KMS-11 (cell line): Measurements from ENCODE around the gene DAZAP1.

Source experiments
- H2AFZ ChIP-seq: fragments of 200-600 bp; sonication (generic); 2 replicates; pipeline ENCODE4 v1.6.1; 2016; ENCODE audit warnings: antibody characterized with exemption, mixed run types, low read depth
- H3K27ac ChIP-seq: fragments of 200-600 bp; sonication (generic); 2 replicates; pipeline ENCODE4 v1.6.1; 2016; ENCODE audit warnings: mild to moderate bottlenecking, mixed run types
- H3K27me3 ChIP-seq: fragments of 200-600 bp; sonication (generic); 2 replicates; pipeline ENCODE4 v1.6.1; 2017; ENCODE audit warnings: mild to moderate bottlenecking, low read depth, mixed run types, moderate library complexity; ENCODE audit not compliant: insufficient read depth
- H3K36me3 ChIP-seq: fragments of 200-600 bp; sonication (generic); 2 replicates; pipeline ENCODE4 v1.6.1; 2017; ENCODE audit warnings: mild to moderate bottlenecking, mixed run types; ENCODE audit not compliant: insufficient read depth
- H3K4me1 ChIP-seq: fragments of 200-600 bp; sonication (generic); 2 replicates; pipeline ENCODE4 v1.6.1; 2016; ENCODE audit warnings: mild to moderate bottlenecking, low read depth, mixed run types; ENCODE audit not compliant: poor library complexity, severe bottlenecking
- H3K4me2 ChIP-seq: fragments of 200-600 bp; sonication (generic); 2 replicates; pipeline ENCODE4 v1.7.0; 2016; ENCODE audit warnings: mild to moderate bottlenecking, mixed run types
- H3K4me3 ChIP-seq: fragments of 200-600 bp; sonication (generic); IDR thresholded peaks from 2 replicates; pipeline ENCODE4 v1.6.1; 2017; ENCODE audit warnings: low read depth, low read length, mixed read lengths; ENCODE audit not compliant: insufficient read depth
- H3K79me2 ChIP-seq: fragments of 200-600 bp; sonication (generic); 2 replicates; pipeline ENCODE4 v1.6.1; 2016; ENCODE audit warnings: low read depth, mixed run types; ENCODE audit not compliant: insufficient read depth
- H3K9ac ChIP-seq: fragments of 200-600 bp; sonication (generic); 2 replicates; pipeline ENCODE4 v1.6.1; 2016; ENCODE audit warnings: mild to moderate bottlenecking, mixed run types
- H4K20me1 ChIP-seq: fragments of 200-600 bp; sonication (generic); 2 replicates; pipeline ENCODE4 v1.6.1; 2016; ENCODE audit warnings: mild to moderate bottlenecking, mixed run types; ENCODE audit not compliant: insufficient read depth
- CTCF ChIP-seq: fragments of 200-600 bp; sonication (generic); conservative IDR thresholded peaks from 2 replicates; pipeline ENCODE4 v1.6.1; 2017; ENCODE audit warnings: low read depth, mild to moderate bottlenecking, antibody characterized with exemption, low read length, moderate library complexity, mixed read lengths

DAZAP1 gene

GRCh38 chr19:1399745-1400144 lies 7.6 kb upstream of the DAZAP1 start:
- H3K4me3 ChIP-seq, result no peak overlapping the region
- no peaks in the 10 kb centered on the region for H3K27me3 ChIP-seq
- H2AFZ ChIP-seq, result no peak overlapping the region
- TF ChIP-seq CTCF, result no peak
- H3K36me3 ChIP-seq, result no peaks in the 10 kb centered on the region
- H3K27ac ChIP-seq, result no peak overlapping the region
- no peaks in the 10 kb centered on the region for H4K20me1 ChIP-seq
- no peaks in the 10 kb centered on the region for H3K79me2 ChIP-seq
- no peak overlapping the region for H3K9ac ChIP-seq
- peaks cover 13% of the 10 kb centered on the region for H3K4me1 ChIP-seq
- H3K4me2 ChIP-seq, result no peak overlapping the region

- Histone ChIP-seq H3K27me3 (no peaks in the 10 kb centered on the region), H3K4me3 (no peak overlapping the region), H3K36me3 (no peaks in the 10 kb centered on the region), H3K9ac (peak overlapping the region; percentile 46; the same call in 1 of the 2 replicates), H3K4me1 (peaks cover 13% of the 10 kb centered on the region), H2AFZ (peak overlapping the region; percentile 71; the same call in 1 of the 2 replicates), H3K27ac (no peak overlapping the region), H3K4me2 (peak overlapping the region; percentile 93), H3K79me2 (no peaks in the 10 kb centered on the region), H4K20me1 (no peaks in the 10 kb centered on the region)
- TF ChIP-seq CTCF, result no peak
Measured at GRCh38 chr19:1400281-1401137, 6.9 kb upstream of the DAZAP1 start.

- Histone ChIP-seq H4K20me1 (no peaks in the 10 kb centered on the region), H3K4me1 (peaks cover 17% of the 10 kb centered on the region), H3K79me2 (no peaks in the 10 kb centered on the region), H2AFZ (peak within 1 kb of the TSS; percentile 71), H3K4me2 (peak within 1 kb of the TSS; percentile 93), H3K4me3 (no peak within 1 kb of the TSS), H3K27me3 (no peaks in the 10 kb centered on the region), H3K36me3 (no peaks in the 10 kb centered on the region), H3K9ac (peak within 1 kb of the TSS; percentile 46; the same call in 1 of the 2 replicates), H3K27ac (no peak within 1 kb of the TSS)
- TF ChIP-seq CTCF, result peak; percentile 57
Measured at GRCh38 chr19:1401138-1401888, 6.1 kb upstream of the DAZAP1 start, which contains the start of gene GAMT. GAMT (minus strand) TSS chr19:1401542; CDS start chr19:1401476, 66 bp downstream.

GRCh38 chr19:1401889-1402217 lies 5.5 kb upstream of the DAZAP1 start:
- Histone ChIP-seq H3K36me3 (no peaks in the 10 kb centered on the region), H3K79me2 (no peaks in the 10 kb centered on the region)

More at GRCh38 chr19:1401889-1402217, 5.5 kb upstream of the DAZAP1 start:
- Histone ChIP-seq H3K4me1 (peaks cover 21% of the 10 kb centered on the region), H3K27me3 (no peaks in the 10 kb centered on the region), H3K4me2 (peak overlapping the region; percentile 93), H4K20me1 (no peaks in the 10 kb centered on the region), H2AFZ (peak overlapping the region; percentile 71), H3K9ac (no peak overlapping the region; the same call in 1 of the 2 replicates), H3K4me3 (no peak overlapping the region), H3K27ac (no peak overlapping the region)
- no peak for TF ChIP-seq CTCF
